ENCODE measurements around the gene RPL19.
"Not testable (repeated sequence)": the region's sequence is repeated elsewhere in the genome, so short reads cannot be mapped to it uniquely, and the experiment has no call there.

Gene RPL19

GRCh38 chr17:39200070-39200879 is at the start of gene RPL19:
Gene RPL19, plus strand, starts transcription at chr17:39200283. Its CDS starts 62 bp downstream, at chr17:39200345.
- peak; percentile 55 for DNase-seq (ENCODE audit: low spot score)

DNA sequence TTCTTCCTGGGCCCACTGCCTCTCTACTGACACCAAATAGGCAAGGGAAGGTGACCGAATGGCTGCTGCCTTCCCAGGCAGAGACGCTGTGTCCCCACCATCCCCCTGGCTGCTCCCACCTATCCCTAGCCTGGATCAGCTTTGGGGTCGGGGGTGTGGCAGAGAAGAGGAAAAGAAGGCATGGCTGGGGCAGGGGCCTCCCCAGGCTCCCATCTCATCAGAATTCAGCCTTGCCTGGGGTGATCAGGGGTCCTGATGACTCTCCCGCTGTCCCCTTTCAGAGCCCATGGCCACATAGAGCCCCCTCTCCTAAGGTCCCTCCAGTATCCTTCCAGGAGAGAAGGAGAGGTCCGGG is 49.3 kb upstream of the RPL19 start:
- no peak for DNase-seq (ENCODE audit: low spot score)

GRCh38 chr17:39151150-39151942 is 48.7 kb upstream of the RPL19 start, which contains the start of gene PLXDC1:
Gene PLXDC1, minus strand, starts transcription at chr17:39151637. Its CDS starts 200 bp downstream, at chr17:39151437.
- DNase-seq (ENCODE audit: low spot score): no peak

DNA sequence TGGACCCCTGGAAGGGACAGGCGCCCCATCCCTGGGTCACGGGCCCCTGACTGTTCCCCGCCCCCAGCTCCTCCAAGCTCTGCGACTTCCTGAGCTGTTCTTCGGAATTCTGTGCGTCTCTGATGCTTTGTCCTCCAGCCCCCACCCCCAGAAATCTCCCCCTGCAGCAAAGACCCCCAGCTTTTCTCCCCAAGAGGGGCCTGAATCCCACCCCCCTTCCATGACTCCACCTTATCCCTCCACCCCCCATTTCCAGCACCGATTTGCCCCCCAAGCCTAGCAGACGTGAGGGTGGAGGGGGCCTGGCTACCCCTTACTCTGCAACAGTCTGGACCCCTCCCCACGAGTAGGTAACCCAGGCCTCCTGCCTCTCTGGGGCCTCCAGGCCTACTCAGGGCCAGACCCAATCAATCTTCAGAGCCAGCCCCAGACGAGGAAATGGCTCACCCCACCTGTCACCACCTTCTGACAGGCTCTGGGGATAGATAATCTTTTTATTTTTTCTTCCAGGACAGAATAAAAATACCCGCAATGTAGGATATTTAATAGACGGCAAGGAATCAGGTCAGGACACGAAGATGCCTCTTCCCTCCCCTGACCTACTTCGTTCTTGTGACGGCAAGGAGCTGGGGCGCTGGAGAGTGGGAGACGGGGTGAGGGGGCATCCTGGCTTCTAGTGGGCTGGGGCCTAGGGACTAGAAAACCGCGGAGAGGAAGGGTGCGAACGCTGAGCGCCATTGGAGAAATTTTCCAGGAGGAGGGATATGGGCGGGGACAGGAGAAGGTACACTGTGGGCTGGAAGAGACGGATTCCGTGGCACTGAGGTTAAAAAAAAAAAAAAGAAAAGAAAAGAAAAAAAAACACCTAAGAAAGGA is 47.9 kb upstream of the RPL19 start:
- no peak for DNase-seq (ENCODE audit: low spot score)

DNA sequence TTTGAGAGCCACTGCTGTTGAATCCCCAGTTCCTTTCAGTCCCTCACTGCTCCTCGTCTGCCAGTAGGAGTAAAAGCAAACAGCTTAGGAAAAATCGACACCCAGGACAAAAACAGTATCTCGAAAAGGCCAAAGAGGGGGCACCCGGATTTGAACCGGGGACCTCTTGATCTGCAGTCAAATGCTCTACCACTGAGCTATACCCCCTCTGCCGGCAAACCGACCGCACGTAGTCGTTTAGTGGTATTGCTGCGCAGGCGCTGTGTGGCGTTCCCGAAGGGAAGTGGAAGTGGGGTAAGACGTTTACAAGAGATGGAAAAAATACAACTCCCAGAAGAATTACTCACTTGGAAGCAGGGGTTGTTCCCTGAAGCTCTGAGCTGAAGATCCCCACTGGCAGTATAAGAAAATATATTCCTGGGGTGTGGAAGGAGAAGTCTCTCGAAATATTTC is 46.5 kb upstream of the RPL19 start:
- peak; percentile 89 for DNase-seq (ENCODE audit: low spot score)

- DNase-seq (ENCODE audit: low spot score): no peak
These were observed 44.4 kb upstream of the RPL19 start for GRCh38 chr17:39155654-39156053.

- DNase-seq (ENCODE audit: low spot score): no peak
These were observed 43.6 kb upstream of the RPL19 start for GRCh38 chr17:39156491-39156890.

GRCh38 chr17:39158623-39159022 is 41.5 kb upstream of the RPL19 start:
- no peak for DNase-seq (ENCODE audit: low spot score)

GRCh38 chr17:39161962-39162361 is 38.1 kb upstream of the RPL19 start:
- DNase-seq (ENCODE audit: low spot score): no peak

GRCh38 chr17:39164675-39165143 is 35.4 kb upstream of the RPL19 start:
- DNase-seq (ENCODE audit: low spot score): peak; percentile 88

DNA sequence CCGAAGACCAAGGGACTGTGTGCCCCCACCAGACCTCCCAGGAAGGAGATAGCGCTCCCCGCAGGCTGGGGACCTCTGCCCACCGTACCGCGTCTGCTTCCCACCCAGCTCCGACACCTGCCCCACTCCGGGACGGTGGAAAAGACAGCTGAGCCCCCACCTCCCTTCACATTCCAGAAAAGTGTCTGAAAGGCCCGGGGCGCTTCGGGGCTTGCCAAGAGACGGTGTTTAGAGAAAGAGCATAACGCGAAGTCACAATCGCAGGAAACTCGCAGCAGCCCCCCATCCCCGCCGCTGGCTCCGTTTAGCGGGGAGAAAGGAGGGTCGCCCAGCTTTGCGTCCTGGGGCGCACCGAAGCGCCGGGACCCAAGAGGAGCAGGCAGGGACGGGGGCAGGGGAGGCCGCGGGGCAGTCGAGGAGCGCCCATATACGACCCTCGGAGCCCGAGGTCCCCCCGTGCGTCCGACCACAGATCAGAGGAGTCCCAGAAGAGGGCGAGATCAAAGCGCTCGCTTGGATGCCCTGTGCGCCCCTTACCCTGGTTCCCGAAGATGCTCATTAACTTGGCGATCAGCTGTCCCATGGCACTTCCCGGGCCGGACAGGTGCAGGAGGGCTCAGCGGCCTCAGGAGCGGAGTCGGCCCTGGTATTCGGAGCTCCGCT is 34.8 kb upstream of the RPL19 start:
- DNase-seq (ENCODE audit: low spot score): no peak

GRCh38 chr17:39165841-39166349 is 34.2 kb upstream of the RPL19 start, which contains the start of gene ARL5C:
Gene ARL5C, minus strand, starts transcription at chr17:39166161. Its CDS starts 401 bp downstream, at chr17:39165760.
- no peak for DNase-seq (ENCODE audit: low spot score)

GRCh38 chr17:39166437-39167335 is 33.4 kb upstream of the RPL19 start:
- no peak for DNase-seq (ENCODE audit: low spot score)

- no peak for DNase-seq (ENCODE audit: low spot score)
These were observed 32.6 kb upstream of the RPL19 start for GRCh38 chr17:39167476-39167875.

- DNase-seq (ENCODE audit: low spot score): not testable (repeated sequence)
These were observed 31.6 kb upstream of the RPL19 start for GRCh38 chr17:39168503-39168902.

- DNase-seq (ENCODE audit: low spot score): no peak
These were observed 31.0 kb upstream of the RPL19 start for GRCh38 chr17:39169101-39169500.

DNA sequence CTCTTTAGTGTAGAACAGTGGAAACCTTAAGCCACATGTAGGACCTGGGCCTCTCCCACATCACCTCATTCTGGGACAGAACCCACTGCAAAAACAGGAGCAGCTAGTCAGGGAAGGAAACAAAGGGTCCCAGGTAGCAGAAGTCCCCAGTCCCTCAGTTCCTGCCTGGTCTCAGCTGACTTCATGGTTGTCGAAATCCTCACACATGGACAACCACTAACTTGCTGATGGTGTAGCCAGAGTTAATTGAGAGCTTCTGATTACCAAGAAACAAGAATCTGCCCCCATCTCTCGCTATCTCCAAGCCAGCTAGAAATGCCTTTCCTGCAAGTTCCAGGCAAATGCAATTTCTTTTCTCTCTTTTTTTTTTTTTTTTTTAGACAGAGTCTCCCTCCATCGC is 30.6 kb upstream of the RPL19 start:
- DNase-seq (ENCODE audit: low spot score): no peak

DNA sequence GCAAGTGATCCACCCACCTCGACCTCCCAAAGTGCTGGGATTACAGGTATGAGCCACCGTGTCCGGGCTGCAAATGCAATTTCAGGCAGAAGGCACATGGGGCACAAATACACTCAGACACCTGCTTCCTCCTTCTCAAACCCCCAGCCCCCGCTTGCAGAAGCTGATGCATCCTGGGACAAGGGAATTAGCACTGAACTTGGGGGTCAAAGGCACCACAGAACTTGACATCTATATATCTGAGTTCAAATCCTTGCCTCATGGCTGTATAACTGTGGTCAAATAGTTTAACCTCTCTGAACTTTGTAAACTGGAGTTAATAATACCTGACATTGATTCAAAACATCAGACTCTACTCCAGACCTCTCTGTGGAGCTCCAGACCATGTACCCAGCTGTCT is 30.0 kb upstream of the RPL19 start:
- DNase-seq (ENCODE audit: low spot score): no peak

GRCh38 chr17:39170558-39170957 is 29.5 kb upstream of the RPL19 start:
- DNase-seq (ENCODE audit: low spot score): no peak

- DNase-seq (ENCODE audit: low spot score): no peak
These were observed 28.1 kb upstream of the RPL19 start for GRCh38 chr17:39171933-39172332.
